CD4-positive, alpha-beta T cell treated with Interleukin-6 at 100 ng/mL for 8 hours (primary cell): Measurements from ENCODE around the gene PSMD8.
"Not testable (repeated sequence)": the region's sequence is repeated elsewhere in the genome, so short reads cannot be mapped to it uniquely, and the experiment has no call there.

Source experiments
- DNase-seq: peaks from one replicate; pipeline ENCODE4 v3.0.0-alpha.2; 2020; ENCODE audit warnings: mixed read lengths, low spot score

PSMD8 gene

DNA sequence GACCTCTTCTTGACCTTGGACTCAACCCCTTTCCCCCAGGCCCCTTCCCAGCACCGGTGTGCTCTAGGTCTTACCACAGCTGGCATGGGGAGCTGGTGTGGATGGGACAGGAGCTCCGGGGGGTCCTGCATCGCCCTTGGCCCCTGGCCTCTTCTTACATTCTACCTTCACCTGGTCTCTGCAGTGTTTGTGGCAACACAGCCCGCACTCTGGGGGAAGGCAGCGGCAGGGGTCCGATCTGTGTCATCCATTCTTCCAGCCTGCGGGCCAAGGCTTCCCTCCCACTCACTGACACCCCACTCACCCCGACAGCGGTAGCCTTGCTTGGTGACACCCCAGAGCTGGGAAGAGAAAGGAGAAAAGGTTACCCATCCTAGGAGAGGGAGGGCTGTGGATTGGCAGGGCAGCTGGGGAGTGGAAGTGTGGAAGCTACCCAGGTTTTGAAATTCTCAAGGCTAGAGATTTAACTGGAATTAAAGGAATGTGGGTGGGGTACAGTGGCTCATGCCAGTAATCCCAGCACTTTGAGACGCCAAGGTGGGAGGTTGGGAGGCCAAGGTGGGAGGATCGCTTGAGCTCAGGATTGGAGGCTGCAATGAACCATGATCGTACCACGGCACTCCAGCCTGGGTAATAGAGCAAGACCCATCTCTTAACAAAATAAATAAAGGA, 36.8 kb downstream of the PSMD8 start:
- DNase-seq = no peak

DNA sequence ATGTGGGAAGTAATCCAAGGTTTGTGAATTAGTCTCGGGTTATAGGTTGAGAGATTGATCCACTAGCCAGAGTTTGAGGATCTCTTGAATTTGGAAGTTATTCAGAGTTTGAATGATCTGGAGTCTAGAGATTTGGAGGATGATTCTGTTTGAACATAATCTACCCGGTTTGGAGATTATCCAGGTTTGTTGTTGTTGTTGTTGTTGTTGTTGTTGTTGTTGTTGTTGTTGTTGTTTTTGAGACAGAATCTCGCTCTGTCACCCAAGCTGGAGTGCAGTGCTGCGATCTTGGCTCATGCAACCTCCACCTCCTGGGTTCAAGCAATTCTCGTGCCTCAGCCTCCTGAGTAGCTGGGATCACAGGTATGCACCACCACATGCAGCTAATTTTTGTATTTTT, 37.5 kb downstream of the PSMD8 start:
- DNase-seq = not testable (repeated sequence)

DNA sequence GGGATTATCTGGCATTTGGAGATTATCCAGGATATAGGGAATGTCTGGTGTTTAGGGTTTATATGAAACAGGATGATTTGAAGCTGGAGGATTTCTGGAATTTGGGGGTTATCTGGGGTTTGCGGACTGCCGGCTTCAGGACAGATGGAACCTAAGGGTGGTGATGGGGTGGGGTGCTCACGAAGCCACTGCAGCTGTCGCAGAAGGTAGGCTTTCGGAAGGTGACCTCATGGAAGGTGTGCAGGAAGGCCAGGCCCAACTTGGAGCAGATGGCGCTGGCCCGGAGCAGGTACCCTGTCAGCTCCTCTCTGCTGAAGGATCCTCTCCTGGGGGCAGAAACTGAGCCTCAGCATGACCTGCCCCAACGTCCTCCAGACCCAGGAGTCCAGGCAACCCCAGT, 38.1 kb downstream of the PSMD8 start:
- no peak for DNase-seq

DNA sequence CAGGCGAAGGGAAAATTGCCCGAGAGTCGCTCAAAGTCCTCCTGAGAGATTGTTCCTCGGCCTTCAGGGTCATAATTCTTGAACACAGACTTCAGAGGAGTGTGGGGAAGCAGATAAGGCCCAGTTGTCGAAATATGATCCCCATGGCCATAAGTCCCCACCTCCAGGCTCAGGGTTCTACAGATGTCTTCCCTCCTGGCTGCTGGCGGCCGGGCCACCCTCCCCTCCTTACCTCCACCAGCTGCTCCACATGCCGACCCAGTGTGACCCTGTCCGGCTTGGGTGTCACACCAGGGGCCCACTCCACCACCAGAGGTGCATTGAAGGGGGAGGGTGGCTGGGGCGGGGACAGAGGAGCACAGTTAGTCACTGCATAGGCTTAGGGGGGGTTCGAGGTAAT, 38.6 kb downstream of the PSMD8 start:
- no peak for DNase-seq

DNA sequence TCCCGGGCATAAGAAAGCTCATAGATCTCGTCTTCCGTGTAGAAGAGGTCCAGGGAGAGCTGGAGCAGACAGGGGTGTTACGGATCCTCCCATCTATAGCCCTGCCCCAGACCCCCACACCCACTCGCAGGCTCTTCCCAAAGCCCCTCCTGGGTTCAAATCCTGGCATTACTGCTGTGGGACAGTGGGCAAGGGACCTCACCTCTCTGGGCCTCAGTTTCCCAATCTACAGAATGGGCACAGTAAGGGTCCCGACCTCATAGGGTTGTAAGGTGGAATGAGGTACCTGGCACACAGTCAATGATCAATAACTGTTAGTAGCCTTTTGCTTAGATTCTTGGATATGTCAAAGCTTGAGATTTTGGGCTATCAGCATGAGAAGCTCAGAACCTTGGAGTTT, 39.0 kb downstream of the PSMD8 start:
- DNase-seq = no peak

DNA sequence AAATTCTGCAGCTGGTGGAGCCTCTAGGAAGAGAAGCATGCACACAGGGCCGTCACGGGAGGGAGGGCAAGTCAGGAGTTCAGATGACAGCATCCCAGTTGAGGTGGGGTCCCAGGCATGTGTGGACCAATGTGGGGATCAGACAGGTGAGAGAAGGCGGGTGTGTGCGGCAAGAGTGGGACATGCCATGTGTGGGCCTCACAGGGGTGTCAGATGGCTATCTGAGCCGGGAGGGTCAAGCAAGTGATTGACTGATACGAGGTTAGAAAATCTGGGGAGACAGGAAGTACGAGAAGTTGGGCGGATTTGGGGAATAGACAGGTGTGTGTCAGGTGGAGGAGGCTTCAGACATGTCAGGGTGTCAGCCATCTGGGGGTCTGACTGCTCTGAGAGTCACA, 42.8 kb downstream of the PSMD8 start:
- no peak for DNase-seq

DNA sequence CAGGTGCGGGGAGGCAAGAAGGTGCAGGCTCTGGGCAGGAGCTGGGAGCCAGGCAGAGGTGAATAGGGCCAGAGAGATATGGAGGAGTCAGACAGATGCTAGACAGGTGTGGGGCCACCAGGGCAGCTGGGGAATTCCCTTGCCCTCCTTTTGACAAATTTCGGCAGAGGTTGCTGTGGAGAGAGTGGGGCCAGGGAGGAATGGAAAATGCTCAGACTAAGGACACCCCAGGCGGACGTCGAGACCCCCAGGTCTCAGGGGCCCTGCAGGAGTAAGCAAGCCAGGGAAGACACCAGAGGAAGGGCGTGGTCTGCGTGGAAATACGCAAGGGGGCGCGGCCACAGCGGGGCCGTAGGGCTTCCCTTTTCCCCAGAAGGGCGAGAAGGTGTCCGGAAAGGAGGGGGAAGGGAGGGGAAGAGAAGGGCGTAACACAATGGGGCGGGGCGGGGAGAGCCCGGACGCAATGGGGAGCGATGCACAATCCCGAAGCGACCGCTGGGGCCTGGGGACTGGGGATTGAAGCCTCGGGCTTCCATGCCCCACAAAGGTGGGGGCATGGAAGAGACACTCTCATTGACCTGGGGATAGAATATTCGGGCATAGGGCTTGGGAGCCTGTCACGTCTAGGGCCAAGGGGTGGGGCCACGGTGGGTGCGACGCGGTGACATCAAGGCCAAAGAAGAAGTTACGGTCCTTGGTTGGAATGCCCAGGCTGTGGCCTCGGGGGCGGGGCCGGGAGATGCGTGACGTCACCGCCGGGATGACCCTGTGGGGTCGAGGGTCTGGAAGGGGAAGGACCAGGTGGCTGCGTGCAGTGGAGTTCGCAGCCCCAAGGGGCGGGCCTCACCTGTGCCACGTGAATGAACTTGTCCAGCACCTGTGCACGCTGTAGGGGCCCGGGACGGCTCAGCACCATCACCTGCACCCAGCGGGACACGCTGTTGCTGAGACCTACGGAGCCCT, 43.5 kb downstream of the PSMD8 start:
- peak; percentile 60 for DNase-seq

DNA sequence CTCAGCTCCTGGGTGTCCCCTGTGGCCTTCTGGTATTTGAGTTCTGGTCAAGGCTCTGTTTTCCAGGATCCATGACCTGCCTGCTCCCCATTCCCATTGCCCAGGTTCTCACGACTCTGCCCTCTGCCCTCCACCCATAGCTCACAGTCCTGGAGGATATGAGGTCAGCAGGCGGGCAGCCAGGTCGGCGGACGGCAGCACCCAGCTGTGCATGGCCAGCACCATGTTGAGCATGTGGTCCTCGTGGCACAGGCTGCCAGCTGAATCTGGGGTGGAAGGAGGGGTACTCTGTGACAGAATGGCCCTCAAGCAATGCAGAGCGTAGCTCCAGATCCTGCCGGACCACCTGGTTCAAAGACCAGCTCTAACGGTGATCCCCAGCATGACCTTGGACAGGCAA, 46.6 kb downstream of the PSMD8 start:
- DNase-seq = no peak

DNA sequence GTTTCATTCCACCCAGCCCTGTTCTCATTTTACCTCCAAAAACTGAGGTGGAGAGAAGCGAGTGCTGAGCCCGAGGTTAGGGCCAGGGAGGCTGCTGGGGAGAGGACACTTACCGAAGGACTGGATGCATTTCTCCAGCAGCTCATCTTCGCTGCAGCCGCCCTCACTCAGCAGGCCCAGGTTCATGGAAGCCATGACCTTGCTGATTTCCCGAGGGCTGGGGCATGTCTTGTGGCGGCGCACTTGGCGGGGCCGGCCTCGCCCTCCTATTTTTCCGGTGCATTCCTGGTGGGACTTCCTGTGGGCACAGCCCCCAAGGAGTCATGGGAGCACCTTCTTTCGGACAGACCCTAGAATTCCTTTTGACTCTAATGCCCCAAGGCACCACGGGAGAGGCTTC, 47.5 kb downstream of the PSMD8 start:
- DNase-seq = no peak

DNA sequence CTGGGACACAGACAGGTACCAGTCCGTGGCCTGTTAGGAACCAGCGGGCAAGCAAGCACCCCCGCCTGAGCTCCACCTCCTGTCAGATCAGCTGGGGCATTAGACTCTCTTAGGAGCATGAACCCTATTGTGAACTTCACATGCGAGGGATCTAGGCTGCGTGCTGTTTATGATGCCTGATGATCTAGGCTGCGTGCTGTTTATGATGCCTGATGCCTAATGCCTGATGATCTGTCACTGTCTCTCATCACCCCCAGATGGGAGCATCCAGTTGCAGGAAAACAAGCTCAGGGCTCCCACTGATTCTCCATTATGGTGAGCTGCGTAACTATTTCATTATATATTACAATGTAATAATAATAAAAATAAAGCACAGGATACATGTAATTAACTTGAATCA, 48.1 kb downstream of the PSMD8 start:
- DNase-seq = no peak

DNA sequence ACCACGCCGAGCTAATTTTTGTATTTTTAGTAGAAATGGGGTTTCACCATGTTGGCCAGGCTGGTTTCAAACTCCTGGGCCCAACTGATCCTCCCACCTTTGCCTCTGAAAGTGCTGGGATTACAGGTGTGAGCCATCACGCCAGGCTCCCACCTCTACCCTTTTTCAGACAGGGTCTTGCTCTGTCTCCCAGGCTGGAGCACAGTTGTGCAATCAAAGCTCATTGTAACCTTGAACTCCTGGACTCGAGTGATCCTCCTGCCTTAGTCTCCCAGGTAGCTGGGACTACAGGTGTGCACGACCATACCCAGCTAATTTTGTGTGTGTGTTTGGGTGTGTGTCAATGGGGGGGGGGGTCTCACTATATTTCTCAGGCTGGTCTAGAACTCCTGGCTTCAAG, 49.9 kb downstream of the PSMD8 start:
- no peak for DNase-seq

DNA sequence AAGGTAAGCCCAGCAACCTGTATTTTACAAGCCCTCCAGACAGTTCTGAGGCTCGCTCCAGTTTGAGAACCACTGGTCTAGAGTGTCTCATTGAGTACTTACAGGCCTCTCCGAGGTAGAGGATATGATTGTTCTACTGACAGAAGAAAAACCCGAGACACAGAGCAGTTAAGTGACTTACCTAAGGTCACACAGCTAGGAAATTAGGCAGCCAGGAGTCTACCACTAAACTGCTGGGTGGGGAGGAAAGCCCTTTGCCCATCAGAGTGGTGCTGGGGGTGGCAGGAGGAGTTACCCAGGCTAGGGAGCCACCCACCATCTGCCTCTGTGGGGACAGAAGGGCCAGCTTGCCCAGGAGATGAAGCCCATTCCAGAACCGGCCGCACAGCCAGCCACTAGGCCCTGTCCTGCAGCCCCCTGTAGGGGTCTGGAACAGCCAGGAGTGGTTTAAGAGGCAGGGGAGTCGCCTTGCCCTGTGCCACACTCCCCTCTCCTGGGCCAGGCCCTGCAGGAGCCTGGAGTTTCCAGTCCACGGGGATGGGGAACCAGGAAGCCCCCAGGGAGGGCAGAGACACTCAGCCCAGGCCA, 50.9 kb downstream of the PSMD8 start:
- DNase-seq = no peak

DNA sequence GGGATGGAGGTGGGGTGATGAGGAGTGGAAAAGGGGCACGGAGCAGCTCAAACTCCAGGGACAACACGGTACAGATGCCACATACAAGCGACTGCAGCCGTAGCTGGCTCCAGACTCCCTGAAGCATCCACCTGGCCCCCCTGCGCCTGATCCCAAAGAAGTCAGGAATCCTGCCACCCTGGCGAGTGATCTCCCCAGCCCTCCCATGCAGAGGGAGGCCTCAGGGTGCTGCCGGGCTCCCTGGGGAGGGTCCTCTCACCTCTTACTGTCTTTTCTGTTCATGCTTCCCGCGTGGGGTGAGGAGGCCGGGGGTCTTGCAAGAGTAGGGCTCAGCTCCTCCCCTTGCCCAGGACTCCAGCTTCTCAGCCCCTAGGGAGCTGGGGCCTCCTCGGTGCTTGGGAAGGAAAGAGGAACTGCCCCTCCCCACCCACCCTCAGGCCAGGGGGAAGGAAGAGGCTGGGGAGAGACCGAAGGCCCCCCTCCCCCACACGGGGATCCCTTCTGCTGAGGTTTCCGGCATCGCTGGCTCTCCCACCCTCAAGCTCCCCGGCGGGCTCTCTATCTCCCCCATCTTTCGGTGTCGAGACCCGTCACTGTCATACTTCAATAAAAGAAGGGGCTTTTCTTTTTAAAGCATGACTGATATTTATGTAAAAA, 51.6 kb downstream of the PSMD8 start, which contains the start of gene RASGRP4:
Gene RASGRP4 (minus strand): TSS at position 410 of the 657 bp plus-strand sequence. CDS start 128 bp downstream, at position 282.
- peak; percentile 24 for DNase-seq

DNA sequence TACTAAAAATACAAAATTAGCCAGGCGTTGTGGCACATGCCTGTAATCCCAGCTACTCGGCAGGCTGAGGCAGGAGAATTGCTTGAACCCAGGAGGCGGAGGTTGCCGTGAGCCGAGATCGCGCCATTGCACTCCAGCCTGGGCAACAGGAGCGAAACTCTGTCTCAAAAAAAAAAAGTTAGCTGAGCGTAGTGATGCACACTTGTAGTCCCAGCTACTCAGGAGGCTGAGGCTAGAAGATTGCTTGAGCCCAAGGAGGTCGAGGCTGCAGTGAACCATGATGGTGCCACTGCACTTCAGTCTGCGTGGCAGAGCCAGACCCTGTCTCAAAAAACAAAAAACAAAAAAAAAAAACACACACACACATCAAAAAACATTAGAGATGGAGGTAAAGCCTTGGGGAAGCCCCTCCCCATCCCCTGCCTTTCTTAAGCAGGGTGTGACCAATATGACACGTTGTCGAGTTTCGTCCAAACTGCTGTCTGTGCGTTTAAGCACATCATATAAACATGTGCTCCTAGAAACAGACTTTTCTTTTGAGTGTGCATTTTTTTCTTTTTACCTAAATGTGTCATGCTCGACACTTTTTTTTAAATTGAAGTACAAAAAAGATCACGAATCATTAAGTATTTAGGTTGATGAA, 52.8 kb downstream of the PSMD8 start:
- DNase-seq = not testable (repeated sequence)

DNA sequence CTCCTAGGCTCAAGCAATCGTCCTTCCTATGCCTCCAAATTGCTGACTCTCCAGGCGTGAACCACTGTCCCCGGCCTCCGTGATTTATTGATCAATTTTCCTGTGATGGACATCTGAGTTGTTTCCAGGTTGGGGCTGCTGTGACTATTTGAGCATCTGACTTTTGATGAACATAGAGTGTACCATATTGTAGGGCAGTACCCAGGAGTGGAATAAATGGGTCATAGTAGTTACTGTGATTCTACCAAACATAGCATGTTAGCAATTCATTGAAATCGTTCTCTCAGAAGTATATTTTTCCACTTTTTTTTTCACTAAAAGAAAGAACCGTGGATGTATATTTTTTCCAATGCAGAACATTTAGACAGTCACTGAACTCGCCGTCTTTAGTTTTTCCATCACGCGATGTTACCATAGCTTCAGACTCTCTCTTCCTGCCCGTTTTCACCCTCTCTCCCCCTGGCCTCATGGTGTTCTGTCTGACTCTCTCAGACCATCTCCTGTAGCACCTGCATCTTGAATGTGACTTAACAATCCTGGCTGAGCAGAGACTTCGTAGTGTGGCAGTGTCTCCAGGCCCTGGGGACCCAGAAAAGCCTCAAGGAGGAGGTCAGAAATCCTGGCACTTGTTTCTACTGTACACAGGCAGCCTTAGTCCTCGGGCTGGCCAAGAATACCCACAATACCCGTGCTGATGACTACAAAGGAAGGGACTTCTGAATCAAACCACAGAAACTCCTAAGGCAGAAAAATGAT, 54.9 kb downstream of the PSMD8 start:
- no peak for DNase-seq

DNA sequence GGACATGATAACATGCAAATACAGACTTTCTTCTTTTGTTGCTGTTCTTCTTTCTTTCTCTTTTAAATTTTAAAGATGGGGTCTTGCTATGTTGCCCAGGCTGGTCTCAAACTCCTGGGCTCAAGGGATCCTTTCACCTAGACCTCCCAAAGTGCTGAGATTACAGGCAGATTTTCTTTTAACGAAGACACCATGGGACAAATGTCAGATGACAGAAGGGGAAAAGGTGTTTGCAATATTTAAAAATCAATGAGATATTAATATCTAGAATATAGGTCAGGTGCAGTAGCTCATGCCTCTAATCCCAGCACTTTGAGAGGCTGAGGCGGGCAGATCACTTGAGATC, 55.4 kb downstream of the PSMD8 start:
- DNase-seq = no peak

DNA sequence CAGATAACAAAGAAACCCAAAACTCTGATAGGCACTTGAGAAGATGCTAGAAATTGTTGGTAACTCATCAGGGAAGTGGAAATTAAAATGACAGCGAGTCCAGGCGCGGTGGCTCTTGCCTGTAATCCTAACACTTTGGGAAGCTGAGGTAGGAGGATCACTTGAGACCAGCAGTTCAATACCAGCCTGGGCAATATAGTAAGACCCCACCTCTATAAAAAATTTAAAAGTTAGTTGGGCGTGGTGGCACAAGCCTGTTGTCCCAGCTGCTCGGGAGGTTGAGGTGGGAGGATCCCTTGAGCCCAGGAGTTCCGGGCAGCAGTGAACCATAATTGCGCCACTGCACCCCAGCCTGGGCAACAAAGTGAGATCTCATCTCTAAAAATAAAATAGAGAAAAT, 56.6 kb downstream of the PSMD8 start:
- no peak for DNase-seq

DNA sequence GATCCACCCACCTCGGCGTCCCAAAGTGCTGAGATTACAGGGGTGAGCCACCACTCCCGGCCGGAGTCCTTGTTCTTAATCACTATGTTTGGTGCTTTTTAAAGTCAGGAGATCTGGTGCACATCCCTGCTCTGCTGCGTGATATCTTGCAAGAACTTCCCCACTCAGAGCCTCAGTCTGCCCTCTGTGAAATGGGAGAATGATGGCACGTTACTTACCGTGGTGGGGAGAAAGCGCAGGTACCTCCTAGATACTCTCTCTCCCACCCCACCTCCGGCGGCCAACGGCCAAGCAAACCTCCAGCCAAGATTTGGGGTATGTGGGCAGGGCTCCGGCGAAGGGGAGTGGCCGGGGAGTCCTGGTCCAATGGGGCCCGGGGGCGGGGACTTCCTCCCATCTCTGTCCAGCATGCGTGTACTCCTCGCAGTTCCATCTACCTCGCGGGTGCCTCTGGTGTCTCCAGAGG, 58.9 kb downstream of the PSMD8 start, which contains the start of gene RYR1:
Gene RYR1 (plus strand): TSS at position 424 of the 466 bp plus-strand sequence. CDS start 139 bp downstream, outside the sequence.
- DNase-seq = peak; percentile 20
